BJ (cell line): ENCODE results near the gene MAPK14. TPM values are rescaled to one million over a fixed set of nuclear protein-coding genes. Genes with fewer than 3 reads are reported as not detected.

ENCODE experiments used
- CTCF ChIA-PET: fragments of 350-600 bp; formaldehyde crosslinking; extraction: SDS; loops from one replicate; lab custom pipeline; 2021; ENCODE audit warnings: antibody characterized with exemption, inconsistent platforms; lab: Yijun Ruan, JAX
- POLR2A ChIA-PET: fragments of 300-600 bp; sonication (Branson Sonifier 250); formaldehyde crosslinking; extraction: SDS; loops from one replicate; lab custom pipeline; 2021; ENCODE audit warnings: antibody characterized with exemption; lab: Charles Lee
- DNase-seq: peaks from one replicate; pipeline ENCODE4 v3.0.0-alpha.2; 2011; ENCODE audit warnings: low read depth
- H3K27me3 ChIP-seq: 2 replicates; pipeline ENCODE4 v1.6.0; 2011; ENCODE audit warnings: low read length; ENCODE audit not compliant: control insufficient read depth, insufficient read depth
- H3K36me3 ChIP-seq: 2 replicates; pipeline ENCODE4 v1.5.1; 2011; ENCODE audit warnings: low read length; ENCODE audit not compliant: control insufficient read depth, insufficient read depth
- H3K4me3 ChIP-seq: 2 replicates; pipeline ENCODE4 v1.5.1; 2011; ENCODE audit warnings: low read depth, mild to moderate bottlenecking, control low read depth, low read length
- polyA plus RNA-seq: library from polyadenylated mRNA; depleted of rRNA; stranded (reverse); fragments of >200 nt; gene quantifications from 2 replicates; pipeline ENCODE4 v1.2.3, GENCODE V29; 2011
- TF ChIP-seq, protein P1 (sequence below): IDR thresholded peaks from 2 replicates; pipeline ENCODE4 v1.5.1; 2011; ENCODE audit warnings: low read depth, mild to moderate bottlenecking, control low read depth, inconsistent platforms, low read length, moderate library complexity; ENCODE audit not compliant: insufficient read depth

MAPK14 gene
- polyA plus RNA-seq, 1 experiment: 33.9 TPM

DNA sequence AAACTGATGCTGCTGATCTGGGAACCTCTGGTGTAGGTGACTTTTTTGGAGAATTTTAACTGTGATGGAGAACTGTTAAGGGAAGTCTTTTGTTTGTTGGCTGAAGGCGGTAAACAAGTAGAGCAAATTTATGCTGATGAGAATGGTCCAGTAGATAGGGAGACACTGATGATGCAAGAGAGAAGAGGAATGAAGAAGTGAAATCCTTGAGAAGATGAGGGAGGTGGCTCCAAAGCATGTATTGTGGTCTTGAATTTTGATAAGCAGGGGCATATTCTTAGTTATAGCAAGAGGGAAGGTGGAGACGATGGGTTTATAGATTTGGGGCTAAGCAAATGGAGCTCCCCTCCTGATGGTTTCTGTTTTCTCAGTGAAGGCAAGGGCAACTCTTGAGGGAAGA is 22.0 kb downstream of the MAPK14 start:
- CTCF ChIA-PET: no interaction called here

DNA sequence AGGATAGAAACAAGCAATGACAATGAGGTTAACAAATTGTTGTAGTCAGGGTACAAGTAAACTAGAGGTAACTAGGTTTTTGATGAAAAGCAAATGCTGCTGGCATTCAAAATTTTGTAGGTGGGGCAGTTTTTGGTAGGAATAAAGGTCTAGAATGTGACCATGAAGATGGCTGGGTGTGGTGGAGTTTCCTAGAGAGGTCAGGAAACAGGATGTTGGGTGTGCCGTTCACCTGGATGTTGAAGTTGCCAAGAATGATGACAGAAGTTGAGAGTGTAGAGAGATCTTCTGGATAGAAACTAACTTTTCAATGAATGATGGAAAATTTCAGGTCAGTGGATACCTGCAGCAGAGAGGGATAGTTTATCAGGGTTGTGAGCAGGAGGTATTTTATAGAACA is 22.7 kb downstream of the MAPK14 start:
- DNase-seq: no peak
- TF ChIP-seq, protein P1, sequence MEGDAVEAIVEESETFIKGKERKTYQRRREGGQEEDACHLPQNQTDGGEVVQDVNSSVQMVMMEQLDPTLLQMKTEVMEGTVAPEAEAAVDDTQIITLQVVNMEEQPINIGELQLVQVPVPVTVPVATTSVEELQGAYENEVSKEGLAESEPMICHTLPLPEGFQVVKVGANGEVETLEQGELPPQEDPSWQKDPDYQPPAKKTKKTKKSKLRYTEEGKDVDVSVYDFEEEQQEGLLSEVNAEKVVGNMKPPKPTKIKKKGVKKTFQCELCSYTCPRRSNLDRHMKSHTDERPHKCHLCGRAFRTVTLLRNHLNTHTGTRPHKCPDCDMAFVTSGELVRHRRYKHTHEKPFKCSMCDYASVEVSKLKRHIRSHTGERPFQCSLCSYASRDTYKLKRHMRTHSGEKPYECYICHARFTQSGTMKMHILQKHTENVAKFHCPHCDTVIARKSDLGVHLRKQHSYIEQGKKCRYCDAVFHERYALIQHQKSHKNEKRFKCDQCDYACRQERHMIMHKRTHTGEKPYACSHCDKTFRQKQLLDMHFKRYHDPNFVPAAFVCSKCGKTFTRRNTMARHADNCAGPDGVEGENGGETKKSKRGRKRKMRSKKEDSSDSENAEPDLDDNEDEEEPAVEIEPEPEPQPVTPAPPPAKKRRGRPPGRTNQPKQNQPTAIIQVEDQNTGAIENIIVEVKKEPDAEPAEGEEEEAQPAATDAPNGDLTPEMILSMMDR: no peak
- Histone ChIP-seq H3K27me3 (no peaks in the 10 kb centered on the region), H3K36me3 (no peaks in the 10 kb centered on the region), H3K4me3 (no peak overlapping the region)
- CTCF ChIA-PET: no interaction called here
- POLR2A ChIA-PET: no interaction called here

More for the DNA sequence above, 22.0 kb downstream of the MAPK14 start:
- TF ChIP-seq, protein P1: no peak
- H3K4me3 ChIP-seq: no peak overlapping the region
- POLR2A ChIA-PET: no interaction called here
- H3K27me3 ChIP-seq: no peaks in the 10 kb centered on the region
- no peaks in the 10 kb centered on the region for H3K36me3 ChIP-seq
- no peak for DNase-seq

DNA sequence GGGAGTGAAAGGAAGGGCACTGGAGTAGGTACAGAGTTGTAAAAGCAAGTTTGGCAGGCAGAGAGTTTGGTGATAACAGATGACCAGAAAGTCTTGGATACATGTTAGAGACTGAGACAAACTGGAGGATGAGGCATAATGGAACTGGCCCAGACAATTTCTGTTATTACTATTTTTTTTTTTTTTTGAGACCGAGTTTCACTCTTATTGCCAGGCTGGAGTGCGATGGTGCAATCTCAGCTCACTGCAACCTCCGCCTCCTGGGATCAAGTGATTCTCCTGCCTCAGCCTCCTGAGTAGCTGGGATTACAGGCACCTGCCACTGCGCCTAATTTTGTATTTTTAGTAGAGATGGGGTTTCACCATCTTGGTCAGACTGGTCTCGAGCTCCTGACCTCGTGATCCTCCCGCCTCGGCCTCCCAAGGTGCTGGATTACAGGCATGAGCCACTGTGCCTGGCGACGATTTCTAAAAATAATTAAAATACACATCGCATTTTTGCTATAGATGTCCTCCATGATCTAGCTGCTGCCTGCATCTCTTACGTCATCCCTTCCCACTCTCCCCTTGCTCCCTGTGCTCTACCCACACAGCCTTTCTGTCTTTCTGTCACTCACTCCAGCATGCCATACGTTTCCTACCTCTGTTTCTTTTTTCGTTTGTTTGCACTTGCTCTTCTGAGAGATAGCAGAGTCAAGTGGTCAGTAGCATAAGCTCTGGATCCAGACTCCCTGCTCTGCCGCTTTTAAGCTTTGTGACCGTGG is 23.5 kb downstream of the MAPK14 start:
- H3K27me3 ChIP-seq: no peaks in the 10 kb centered on the region
- TF ChIP-seq, protein P1: no peak
- POLR2A ChIA-PET: no interaction called here
- no peaks in the 10 kb centered on the region for H3K36me3 ChIP-seq
- CTCF ChIA-PET: interaction anchor here (1.1 to 2.1 kb wide), 2 partner anchors 10 to 24 kb away, joined by 4 to 7 read pairs; partner anchors contain the start of gene MAPK14
- DNase-seq: no peak
- no peak overlapping the region for H3K4me3 ChIP-seq

DNA sequence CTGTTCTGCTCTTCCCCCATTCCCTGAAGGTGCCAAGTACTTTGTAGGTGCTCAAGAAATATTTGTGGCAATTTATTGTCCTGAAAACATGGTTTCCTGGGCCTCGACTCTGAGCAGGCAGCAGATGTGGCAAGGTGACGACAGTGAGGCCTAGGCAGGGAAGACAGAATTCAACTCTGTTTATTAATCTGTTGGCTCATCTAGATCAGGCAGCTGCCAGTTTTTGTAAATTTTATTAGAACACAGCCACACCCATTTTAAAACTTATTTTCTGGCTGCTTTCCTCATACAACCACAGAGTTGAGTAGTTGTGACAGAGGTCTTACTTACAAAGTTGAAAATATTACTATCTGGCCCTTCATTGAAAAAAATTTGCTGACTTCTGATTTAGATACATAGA is 24.5 kb downstream of the MAPK14 start:
- ChIA-PET CTCF (interaction anchor here (2.1 kb wide), 1 partner anchor 25 kb away, joined by 7 read pairs; the partner anchor contains the start of gene MAPK14), POLR2A (no interaction called here)
- DNase-seq: no peak
- H3K4me3 ChIP-seq: no peak overlapping the region
- no peaks in the 10 kb centered on the region for H3K27me3 ChIP-seq
- TF ChIP-seq, protein P1: no peak
- no peaks in the 10 kb centered on the region for H3K36me3 ChIP-seq

DNA sequence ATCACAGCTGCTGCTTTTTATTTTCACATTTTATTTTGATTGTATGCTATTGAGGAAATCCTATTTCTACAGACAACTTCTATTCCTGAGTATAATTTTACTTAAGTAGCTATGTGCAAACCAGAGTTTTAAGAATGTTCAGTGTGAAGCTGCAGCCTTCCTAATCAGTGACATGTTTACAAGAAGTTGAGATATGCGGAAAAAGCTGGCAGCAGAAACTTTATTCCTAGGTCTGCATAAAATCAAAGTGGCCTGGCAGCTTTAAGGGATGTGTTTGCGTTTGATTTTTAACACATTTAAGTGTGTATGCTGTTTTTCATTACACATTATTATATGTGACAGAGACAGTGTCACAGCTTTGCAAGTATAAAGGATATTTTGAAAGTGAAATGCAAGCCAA is 26.3 kb downstream of the MAPK14 start:
- Histone ChIP-seq H3K36me3 (no peaks in the 10 kb centered on the region), H3K27me3 (no peaks in the 10 kb centered on the region), H3K4me3 (no peak overlapping the region)
- CTCF ChIA-PET: no interaction called here
- POLR2A ChIA-PET: interaction anchor here (0.6 kb wide), 1 partner anchor 20 kb away, joined by 17 read pairs; no protein-coding TSS in a partner anchor
- TF ChIP-seq, protein P1: no peak
- no peak for DNase-seq
